GM11168 (cell line): Measurements from ENCODE around the gene PCSK1.
"Not testable (repeated sequence)": the region's sequence is repeated elsewhere in the genome, so short reads cannot be mapped to it uniquely, and the experiment has no call there.

Experiments
- in situ Hi-C: fragments of 300-500 bp; cut with MboI; formaldehyde crosslinking; loops from one replicate; pipeline ENCODE4 v1.12.0; 2022; ENCODE audit warnings: low sequenced_read_pairs; ENCODE audit not compliant: unreplicated experiment

PCSK1 gene

DNA sequence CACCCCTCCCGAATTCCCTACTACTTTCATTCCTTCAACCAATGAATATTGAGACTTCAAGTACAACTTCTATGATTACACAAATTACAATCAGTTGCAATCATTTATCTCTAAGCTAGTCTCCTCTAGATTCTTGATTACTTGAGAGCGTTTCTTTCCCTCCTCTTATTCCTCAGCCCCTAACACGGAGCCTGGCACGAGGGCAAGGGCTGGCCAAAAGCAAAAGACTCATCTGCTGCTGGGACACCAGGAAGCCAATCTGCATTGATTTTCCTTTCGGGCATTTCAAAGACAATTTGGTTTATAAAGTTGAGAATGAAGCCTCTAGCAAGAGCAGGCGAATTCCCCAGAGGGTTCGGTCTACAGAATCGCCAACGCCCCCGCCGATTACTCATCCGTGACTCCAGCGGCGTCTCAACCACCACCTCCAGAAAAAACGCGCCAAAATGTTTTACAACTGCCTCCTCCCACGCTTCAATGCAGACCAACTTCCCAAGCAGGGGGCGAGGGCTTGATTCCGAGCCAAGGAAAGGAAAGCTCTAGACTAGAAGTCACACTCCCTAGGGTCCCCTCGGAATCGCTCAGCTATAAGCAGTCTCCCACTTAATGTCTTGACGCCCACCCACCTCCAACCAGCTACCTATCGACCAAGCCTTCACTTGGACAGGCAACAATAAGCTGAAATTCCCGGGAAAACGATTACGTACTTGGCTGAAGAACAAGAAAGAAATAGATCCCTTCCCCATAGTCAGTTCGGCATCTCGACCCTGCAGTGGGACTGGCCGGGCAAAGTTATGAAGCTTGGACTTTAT, 1.5 kb downstream of the PCSK1 start:
- in situ Hi-C loops, result no loop called here

- in situ Hi-C loops, result no loop called here
Measured at GRCh38 chr5:96427824-96428223, 5.2 kb downstream of the PCSK1 start.

DNA sequence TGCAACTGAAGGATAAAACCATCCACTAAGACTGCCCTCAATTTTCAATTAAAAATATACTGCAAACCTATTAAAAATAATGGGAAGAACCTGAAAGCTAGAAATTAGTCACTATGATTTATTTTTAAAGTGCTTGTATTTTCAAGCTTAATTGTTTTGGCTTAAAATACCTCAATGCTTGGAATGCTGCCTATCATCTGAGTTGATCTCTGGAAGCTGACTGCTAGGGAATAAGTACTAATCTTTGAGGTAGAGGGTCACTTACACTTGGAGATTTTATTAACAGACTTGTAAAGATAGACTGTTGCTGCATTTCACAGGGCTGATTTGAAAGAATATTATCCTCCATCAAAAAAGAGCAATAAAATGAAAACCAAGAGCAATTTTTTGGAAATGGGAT, 6.2 kb downstream of the PCSK1 start:
- in situ Hi-C loops, result no loop called here

DNA sequence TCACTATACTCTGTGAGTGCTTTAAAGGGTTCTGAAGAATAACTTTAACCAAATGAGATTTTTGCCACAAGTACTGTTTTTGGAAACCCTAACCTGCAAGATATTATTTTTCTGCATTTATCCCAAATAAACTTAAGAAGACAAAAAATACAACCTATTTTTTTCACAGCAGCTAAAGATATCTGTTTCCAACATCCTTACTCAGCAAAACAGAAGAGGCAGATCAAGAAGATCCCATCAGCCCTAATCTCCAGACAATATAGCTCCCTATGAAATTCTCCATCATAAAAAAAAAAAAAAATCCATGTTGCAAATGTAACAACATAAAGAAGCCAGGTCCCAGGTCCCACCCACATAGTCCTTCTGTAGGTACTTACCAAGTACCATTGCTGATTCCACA, 7.6 kb downstream of the PCSK1 start:
- in situ Hi-C loops, result no loop called here

DNA sequence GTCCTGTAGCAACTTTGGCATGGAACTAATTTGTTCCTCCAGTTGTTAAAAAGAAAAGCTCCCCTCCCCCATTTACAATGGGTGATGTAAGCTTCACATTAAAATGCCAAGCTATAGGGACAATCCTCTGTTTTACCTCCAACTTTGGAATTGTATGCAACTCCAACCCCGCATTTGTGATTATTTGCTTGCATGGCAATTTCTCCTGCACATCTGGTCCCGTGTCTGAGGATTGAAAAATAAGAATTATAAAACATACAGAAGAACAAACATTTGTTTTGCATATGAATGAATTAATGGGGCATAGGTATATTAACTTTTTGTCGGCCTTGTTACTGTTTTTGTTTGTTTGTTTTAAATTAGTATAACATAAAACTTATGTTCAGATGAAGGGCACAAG, 17.2 kb downstream of the PCSK1 start:
- in situ Hi-C loops, result no loop called here

- in situ Hi-C loops, result no loop called here
Measured at GRCh38 chr5:96412868-96413449, 20.1 kb downstream of the PCSK1 start.

GRCh38 chr5:96410013-96410412, 23.0 kb downstream of the PCSK1 start:
- in situ Hi-C loops, result no loop called here

- in situ Hi-C loops, result no loop called here
Measured at GRCh38 chr5:96408841-96409538, 24.1 kb downstream of the PCSK1 start.

GRCh38 chr5:96408210-96408777, 24.8 kb downstream of the PCSK1 start:
- in situ Hi-C loops, result no loop called here

GRCh38 chr5:96407436-96407835, 25.6 kb downstream of the PCSK1 start:
- in situ Hi-C loops, result no loop called here

- in situ Hi-C loops, result no loop called here
Measured at GRCh38 chr5:96404191-96404867, 28.7 kb downstream of the PCSK1 start.

GRCh38 chr5:96402500-96402899, 30.5 kb downstream of the PCSK1 start:
- in situ Hi-C loops, result no loop called here

DNA sequence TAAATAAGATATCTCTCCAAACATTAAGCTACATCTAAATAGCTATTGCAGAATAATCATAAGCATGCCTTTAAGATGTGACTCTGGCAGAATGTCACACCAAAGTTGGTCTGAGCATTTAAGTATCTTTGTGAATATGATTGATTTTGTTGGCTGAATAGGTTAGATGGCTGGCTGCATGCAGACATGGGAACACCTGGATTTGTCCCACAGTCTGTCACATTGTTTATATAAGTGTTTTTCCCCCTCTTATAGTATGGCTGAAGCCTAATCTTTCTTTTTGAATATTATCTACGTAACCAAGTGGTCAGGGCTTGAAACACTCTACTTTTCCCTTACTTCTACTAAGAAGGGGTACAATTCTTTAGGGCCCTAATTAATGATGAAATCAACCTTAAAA, 36.2 kb downstream of the PCSK1 start:
- in situ Hi-C loops, result no loop called here

GRCh38 chr5:96395295-96395694, 37.8 kb downstream of the PCSK1 start:
- in situ Hi-C loops, result not testable (repeated sequence)

DNA sequence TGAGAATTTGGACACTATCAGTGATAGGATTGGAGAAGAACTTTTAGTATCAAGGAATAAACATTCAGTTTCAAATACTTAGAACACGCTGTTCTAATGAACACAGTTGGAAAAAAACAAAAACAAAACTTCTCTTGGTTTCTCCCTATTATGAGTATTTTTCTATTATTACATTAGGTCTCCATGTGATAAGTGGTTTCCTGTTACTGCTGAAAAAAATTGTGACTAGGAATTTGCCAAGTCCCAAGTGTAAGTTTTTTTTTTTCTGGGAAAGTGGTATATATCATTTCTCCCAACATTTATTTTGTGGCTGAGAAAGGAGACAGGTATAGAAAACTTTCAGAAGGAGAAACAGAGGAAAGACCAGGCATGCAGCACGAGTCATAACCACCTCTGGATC, 41.1 kb downstream of the PCSK1 start:
- in situ Hi-C loops, result no loop called here

DNA sequence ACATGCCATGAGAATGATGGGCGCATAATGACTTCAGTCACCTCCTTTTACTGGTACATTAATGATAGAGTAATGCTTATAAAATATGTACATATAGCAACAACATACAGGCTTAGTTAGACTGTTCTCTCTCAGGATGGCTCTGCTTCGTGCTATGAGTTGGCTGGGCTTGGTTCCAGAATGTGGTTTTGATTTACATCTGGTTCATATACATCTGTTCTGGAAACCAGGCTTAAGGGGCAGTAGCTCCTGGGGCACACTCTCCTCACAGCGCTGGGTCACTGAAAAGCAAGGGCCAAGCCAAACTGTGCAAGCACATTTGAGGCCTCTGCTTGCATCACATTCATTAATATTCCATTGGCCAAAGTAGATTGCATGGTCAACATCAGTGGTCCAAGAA, 44.9 kb downstream of the PCSK1 start:
- in situ Hi-C loops, result no loop called here

GRCh38 chr5:96387616-96388015, 45.4 kb downstream of the PCSK1 start:
- in situ Hi-C loops, result no loop called here

GRCh38 chr5:96385538-96385937, 47.5 kb downstream of the PCSK1 start:
- in situ Hi-C loops, result no loop called here

DNA sequence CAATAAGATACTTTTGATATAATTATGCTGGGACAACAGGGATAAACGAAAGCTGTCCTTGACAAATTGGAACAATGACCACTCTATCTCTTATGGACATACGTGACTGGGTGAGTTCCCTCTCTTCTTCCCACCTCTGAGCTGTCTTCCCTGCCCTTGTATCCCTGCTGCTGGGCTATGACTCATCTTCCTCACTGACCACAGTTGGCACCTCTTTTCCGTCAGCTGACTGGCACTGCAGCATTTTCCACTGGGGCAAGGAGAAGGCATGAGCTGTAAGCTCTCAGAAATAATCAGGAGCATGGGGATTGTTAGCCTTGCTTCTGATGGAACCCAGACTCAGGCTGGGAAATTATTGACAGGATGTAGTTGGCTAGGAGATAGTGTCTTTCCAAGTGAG, 48.7 kb downstream of the PCSK1 start:
- in situ Hi-C loops, result no loop called here

- in situ Hi-C loops, result no loop called here
Measured at GRCh38 chr5:96381526-96381925, 51.5 kb downstream of the PCSK1 start.

GRCh38 chr5:96379896-96380295, 53.2 kb downstream of the PCSK1 start:
- in situ Hi-C loops, result no loop called here
